GM19452 (cell line): Measurements from ENCODE around the gene SORCS2.

Source experiments
- ATAC-seq: cut with Tn5 transposase; IDR thresholded peaks from one replicate; pipeline ENCODE4 v1.9.1; 2021; ENCODE audit not compliant: unreplicated experiment

SORCS2 gene

GRCh38 chr4:7333801-7334421, 141.6 kb downstream of the SORCS2 start:
- ATAC-seq, result no peak

GRCh38 chr4:7334521-7335275, 142.4 kb downstream of the SORCS2 start:
- no peak for ATAC-seq

GRCh38 chr4:7335344-7336066, 143.2 kb downstream of the SORCS2 start:
- ATAC-seq, result no peak

- ATAC-seq, result no peak
Observed at GRCh38 chr4:7336067-7336569, 143.8 kb downstream of the SORCS2 start.

GRCh38 chr4:7336732-7337131, 144.4 kb downstream of the SORCS2 start:
- no peak for ATAC-seq

- no peak for ATAC-seq
Observed at GRCh38 chr4:7337196-7338058, 145.1 kb downstream of the SORCS2 start.

GRCh38 chr4:7338059-7338452, 145.7 kb downstream of the SORCS2 start:
- no peak for ATAC-seq

- no peak for ATAC-seq
Observed at GRCh38 chr4:7338876-7339623, 146.7 kb downstream of the SORCS2 start.

- no peak for ATAC-seq
Observed at GRCh38 chr4:7339751-7340552, 147.6 kb downstream of the SORCS2 start.

GRCh38 chr4:7340553-7341433, 148.5 kb downstream of the SORCS2 start:
- ATAC-seq, result no peak

GRCh38 chr4:7341491-7342222, 149.3 kb downstream of the SORCS2 start:
- ATAC-seq, result no peak

- no peak for ATAC-seq
Observed at GRCh38 chr4:7342223-7343080, 150.1 kb downstream of the SORCS2 start.

GRCh38 chr4:7343081-7343655, 150.8 kb downstream of the SORCS2 start:
- ATAC-seq, result no peak

GRCh38 chr4:7343950-7344349, 151.6 kb downstream of the SORCS2 start:
- ATAC-seq, result no peak

- no peak for ATAC-seq
Observed at GRCh38 chr4:7344636-7345155, 152.4 kb downstream of the SORCS2 start.

- ATAC-seq, result no peak
Observed at GRCh38 chr4:7347981-7348380, 155.6 kb downstream of the SORCS2 start.
